Placental epithelial cell (primary cell): ENCODE data around the gene MYO5C. TPM values are rescaled to one million over a fixed set of nuclear protein-coding genes. Genes with fewer than 3 reads are reported as not detected.

ENCODE experiments used
- small RNA-seq: library from RNA; depleted of rRNA; stranded (forward); fragments of <200 nt; gene quantifications from one replicate; pipeline ENCODE3, GENCODE V24; 2012
- total RNA-seq: library from RNA; depleted of rRNA; stranded (reverse); fragments of >200 nt; gene quantifications from 2 replicates; pipeline ENCODE4 v1.2.3, GENCODE V29; 2012

Gene MYO5C
- under 0.01 and 0.39 TPM in 2 replicates for total RNA-seq

GRCh38 chr15:52295421-52296001 lies at the start of gene MYO5C:
TSS of gene MYO5C (minus strand) at chr15:52295804. CDS start at chr15:52295636, 168 bp downstream.

GRCh38 chr15:52191207-52191606 lies 104.4 kb downstream of the MYO5C start, which contains the start of gene GNB5:
TSS of gene GNB5 (minus strand) at chr15:52191392. CDS start at chr15:52184676, 6,716 bp downstream.

Small RNA genes lying within 50 kb of the gene (small RNA-seq; reads per million reads assigned to genes)
- gene MIR1266 (not detected), gene RF00019 (not detected)

Other genes starting within 250 kb of the MYO5C start
- gene BCL2L10, start 183.0 kb downstream of the MYO5C start, total RNA-seq: 0.43 and 0.79 TPM in 2 replicates
- gene GNB5, start 104.4 kb downstream of the MYO5C start, total RNA-seq: 51.4 and 63.3 TPM in 2 replicates
- gene MYO5A, start 233.1 kb upstream of the MYO5C start, total RNA-seq: 31.0 and 41.3 TPM in 2 replicates